ENCODE data around the gene TMEM51. TPM values are rescaled to one million over a fixed set of nuclear protein-coding genes. Genes with fewer than 3 reads are reported as not detected.

Gene TMEM51
- total and polyA plus RNA-seq, 9 of the 15 experiments (the other 6 are each of a cell fraction or from before 2014, with no cell fraction given): 0.06 to 1.4 (median 0.58) TPM

- TF ChIP-seq BCLAF1 (IDR thresholded peaks at IDR 0.05; ENCODE audit: borderline replicate concordance in 1 of 2, control insufficient read depth in 1 of 2, low read depth in 2 of 2, low read length in 1 of 2): no peak
- TF ChIP-seq STAG1 (CRISPR knock-in tag; IDR thresholded peaks at IDR 0.05; ENCODE audit: borderline replicate concordance): peak; percentile 83; the same call in 1 of the 2 replicates
- TF ChIP-seq RAD21 (CRISPR knock-in tag; conservative IDR thresholded peaks at IDR 0.05 in 1 of 2, IDR thresholded peaks at IDR 0.05 in 1 of 2): peak; percentile 92 to 96
- TF ChIP-seq FOXJ3 (CRISPR knock-in tag; IDR thresholded peaks at IDR 0.05): no peak
- TF ChIP-seq CC2D1A (IDR thresholded peaks at IDR 0.05): 0 out of 2 replicates have a peak, but pooled peaks have one; percentile 19
- no peak for TF ChIP-seq ZNF143 (CRISPR knock-in tag; IDR thresholded peaks at IDR 0.05)
- no peak for TF ChIP-seq ZNF239 (CRISPR knock-in tag; IDR thresholded peaks at IDR 0.05)
- TF ChIP-seq ZSCAN29 (IDR thresholded peaks at IDR 0.05): no peak
- no peak for TF ChIP-seq BRD4 (IDR thresholded peaks at IDR 0.05)
- peak; percentile 95 for TF ChIP-seq SMC3 (conservative IDR thresholded peaks at IDR 0.05; ENCODE audit: insufficient read depth, low read depth, low read length)
- no peak for TF ChIP-seq NR4A1 (CRISPR knock-in tag; IDR thresholded peaks at IDR 0.05)
- TF ChIP-seq NR4A1 (tag; IDR thresholded peaks at IDR 0.05): no peak
- TF ChIP-seq RBBP5 (IDR thresholded peaks at IDR 0.05; ENCODE audit: borderline replicate concordance, insufficient read depth, low read length, poor library complexity, severe bottlenecking): no peak
- no peak for TF ChIP-seq ZNF583 (CRISPR knock-in tag; IDR thresholded peaks at IDR 0.05)
- no peak for TF ChIP-seq THAP12 (CRISPR knock-in tag; IDR thresholded peaks at IDR 0.05)
- no peak for TF ChIP-seq SREBF1 (IDR thresholded peaks at IDR 0.05; ENCODE audit: borderline replicate concordance, low read depth, low read length)
- TF ChIP-seq TGIF2 (CRISPR knock-in tag; IDR thresholded peaks at IDR 0.05): no peak
- TF ChIP-seq, protein P1, sequence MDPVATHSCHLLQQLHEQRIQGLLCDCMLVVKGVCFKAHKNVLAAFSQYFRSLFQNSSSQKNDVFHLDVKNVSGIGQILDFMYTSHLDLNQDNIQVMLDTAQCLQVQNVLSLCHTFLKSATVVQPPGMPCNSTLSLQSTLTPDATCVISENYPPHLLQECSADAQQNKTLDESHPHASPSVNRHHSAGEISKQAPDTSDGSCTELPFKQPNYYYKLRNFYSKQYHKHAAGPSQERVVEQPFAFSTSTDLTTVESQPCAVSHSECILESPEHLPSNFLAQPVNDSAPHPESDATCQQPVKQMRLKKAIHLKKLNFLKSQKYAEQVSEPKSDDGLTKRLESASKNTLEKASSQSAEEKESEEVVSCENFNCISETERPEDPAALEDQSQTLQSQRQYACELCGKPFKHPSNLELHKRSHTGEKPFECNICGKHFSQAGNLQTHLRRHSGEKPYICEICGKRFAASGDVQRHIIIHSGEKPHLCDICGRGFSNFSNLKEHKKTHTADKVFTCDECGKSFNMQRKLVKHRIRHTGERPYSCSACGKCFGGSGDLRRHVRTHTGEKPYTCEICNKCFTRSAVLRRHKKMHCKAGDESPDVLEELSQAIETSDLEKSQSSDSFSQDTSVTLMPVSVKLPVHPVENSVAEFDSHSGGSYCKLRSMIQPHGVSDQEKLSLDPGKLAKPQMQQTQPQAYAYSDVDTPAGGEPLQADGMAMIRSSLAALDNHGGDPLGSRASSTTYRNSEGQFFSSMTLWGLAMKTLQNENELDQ (CRISPR knock-in tag; IDR thresholded peaks at IDR 0.05; ENCODE audit: borderline replicate concordance): no peak
- TF ChIP-seq SAP30 (IDR thresholded peaks at IDR 0.05; ENCODE audit: borderline replicate concordance, insufficient read depth, low read depth, low read length, poor library complexity, severe bottlenecking): no peak
- TF ChIP-seq TAF15 (IDR thresholded peaks at IDR 0.05; ENCODE audit: low read depth, low read length): no peak
Observed at GRCh38 chr1:15128520-15129313, 24.8 kb upstream of the TMEM51 start (continued).
